K562 (cell line): ENCODE results near the gene AKT2. TPM values are rescaled to one million over a fixed set of nuclear protein-coding genes. Genes with fewer than 3 reads are reported as not detected.

Source experiments
- ELF2 ChIP-seq: fragments of 250-450 bp; sonication (Bioruptor Pico); IDR thresholded peaks from 2 replicates; pipeline ENCODE4 v1.5.0; 2021; ENCODE audit warnings: mild to moderate bottlenecking
- GTF2E2 ChIP-seq: fragments of 200-800 bp; sonication (Bioruptor generic); IDR thresholded peaks from 2 replicates; pipeline ENCODE4 v1.6.1; 2016; ENCODE audit warnings: missing genetic modification characterization, missing compliant biosample characterization
- MYC ChIP-seq, 2 experiments: fragments of 250-450 bp in 1 of 2; sonication (Bioruptor Pico) in 1 of 2; IDR thresholded peaks; 2 replicates each; pipeline versions ENCODE4 v1.5.1 to v1.6.1; 2012 to 2021; ENCODE audit warnings: low read depth in 2 of 2, borderline replicate concordance in 1 of 2, improper control_type of control experiment in 1 of 2, low read length in 1 of 2, mild to moderate bottlenecking in 1 of 2, moderate library complexity in 1 of 2
- NCOR1 ChIP-seq: fragments of 450-650 bp; IDR thresholded peaks from 2 replicates; pipeline ENCODE4 v1.6.1; 2016; ENCODE audit warnings: mild to moderate bottlenecking, moderate library complexity
- TBP ChIP-seq: optimal IDR thresholded peaks from 2 replicates; pipeline ENCODE3; 2011; ENCODE audit warnings: low read depth, low read length, improper control_type of control experiment
- ZNF184 ChIP-seq: sonication (generic); formaldehyde crosslinking; IDR thresholded peaks from 2 replicates; pipeline ENCODE4 v1.5.0; 2020; ENCODE audit warnings: missing genetic modification reagents
- ZNF79 ChIP-seq: fragments of 250-450 bp; sonication (Bioruptor Pico); IDR thresholded peaks from 2 replicates; pipeline ENCODE4 v1.4.0; 2020; ENCODE audit warnings: low read depth, mild to moderate bottlenecking, moderate library complexity
- polyA plus RNA-seq, 8 experiments: library from polyadenylated mRNA; depleted of rRNA in 4 of 8; stranded (reverse) in 5 of 8; unstranded in 3 of 8; fragments of >200 nt; fragmentation: Nextera tagmentation in 2 of 8; fragmentation: Illumina TruSeq in 1 of 8; extraction: Ambion mirVana in 2 of 8; extraction: Trizol in 1 of 8; gene quantifications; 2 replicates each; pipeline versions ENCODE4 v1.2.1 to v1.2.3, GENCODE V29; 2011 to 2014; ENCODE audit warnings: inconsistent platforms in 1 of 8, missing spikeins in 1 of 8
- total RNA-seq, 7 experiments: library from RNA; depleted of rRNA in 6 of 7; stranded (reverse); fragments of >200 nt in 6 of 7; fragmentation: Illumina TruSeq in 2 of 7; extraction: Trizol in 2 of 7; gene quantifications; 2 replicates each; pipeline versions ENCODE4 v1.2.1 to v1.2.3, GENCODE V29; 2011 to 2021; ENCODE audit warnings: low replicate concordance in 1 of 7
- TF ChIP-seq, protein P1 (sequence below): sonication (generic); formaldehyde crosslinking; IDR thresholded peaks from 2 replicates; pipeline ENCODE4 v1.8.0; 2022; ENCODE audit warnings: mild to moderate bottlenecking, low read depth, missing genetic modification reagents
- TF ChIP-seq, protein P2 (sequence below): sonication (generic); formaldehyde crosslinking; IDR thresholded peaks from 2 replicates; pipeline ENCODE4 v1.8.1; 2022; ENCODE audit warnings: missing genetic modification reagents
- TF ChIP-seq, protein P3 (sequence below): fragments of 450-650 bp; formaldehyde crosslinking; IDR thresholded peaks from 2 replicates; pipeline ENCODE4 v1.4.0; 2020; ENCODE audit warnings: mild to moderate bottlenecking, moderate library complexity
- TF ChIP-seq, protein P4 (sequence below): fragments of 250-450 bp; sonication (Bioruptor Pico); IDR thresholded peaks from 2 replicates; pipeline ENCODE4 v1.8.0; 2022; ENCODE audit warnings: moderate library complexity, mild to moderate bottlenecking, inconsistent platforms
- TF ChIP-seq, protein P5 (sequence below), 2 experiments: fragments of 450-650 bp; IDR thresholded peaks; 2 replicates each; pipeline ENCODE4 v1.6.1; 2016; ENCODE audit warnings: mild to moderate bottlenecking in 2 of 2, borderline replicate concordance in 1 of 2, low read depth in 1 of 2, moderate library complexity in 1 of 2

Gene AKT2
- total and polyA plus RNA-seq, 9 of the 15 experiments (the other 6 are each of a cell fraction or from before 2014, with no cell fraction given) = 1.1 to 132 (median 67.7) TPM

DNA sequence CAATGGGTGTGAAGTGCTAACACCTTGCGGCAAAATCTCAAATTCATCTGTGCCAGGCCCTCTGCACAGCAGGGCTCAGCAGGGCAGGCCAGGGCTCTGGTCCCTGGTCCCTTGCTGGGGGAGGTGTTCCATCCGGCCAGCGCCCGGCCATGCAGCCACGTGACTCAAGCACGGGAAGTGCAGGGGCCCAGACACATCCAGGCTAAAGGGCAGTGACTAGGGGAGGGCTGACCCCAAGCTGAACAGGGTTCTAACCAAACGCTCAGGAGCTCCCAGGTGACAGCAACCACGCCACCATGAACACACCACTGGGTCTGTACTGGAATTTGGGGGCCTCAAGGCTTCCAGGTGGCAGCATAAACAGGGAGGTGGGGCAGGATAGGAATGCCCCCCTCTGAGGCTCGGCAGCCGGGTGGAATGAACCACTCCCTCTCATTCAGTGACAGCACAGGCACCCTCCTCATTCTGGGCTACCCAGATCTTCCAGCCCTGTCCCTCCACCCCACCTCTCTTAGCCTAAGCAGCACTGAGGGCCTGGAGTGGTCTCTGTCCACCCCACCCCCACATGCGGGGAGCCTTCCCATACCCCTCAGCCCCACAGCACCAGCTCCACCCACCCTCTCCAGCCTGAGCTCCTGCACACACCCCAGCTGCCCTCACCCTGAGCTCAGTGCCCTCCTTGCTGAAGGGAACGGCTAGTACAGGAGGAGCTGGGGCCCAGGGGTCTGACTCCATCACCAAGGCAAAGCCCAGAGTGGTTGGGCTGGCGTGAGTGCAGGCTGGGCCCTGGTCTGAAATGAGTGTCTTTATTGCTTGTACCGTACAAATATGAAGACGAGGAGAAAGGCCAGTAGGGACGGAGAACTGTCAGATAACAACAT is 53.4 kb downstream of the AKT2 start (continued):
- TF ChIP-seq, protein P1, sequence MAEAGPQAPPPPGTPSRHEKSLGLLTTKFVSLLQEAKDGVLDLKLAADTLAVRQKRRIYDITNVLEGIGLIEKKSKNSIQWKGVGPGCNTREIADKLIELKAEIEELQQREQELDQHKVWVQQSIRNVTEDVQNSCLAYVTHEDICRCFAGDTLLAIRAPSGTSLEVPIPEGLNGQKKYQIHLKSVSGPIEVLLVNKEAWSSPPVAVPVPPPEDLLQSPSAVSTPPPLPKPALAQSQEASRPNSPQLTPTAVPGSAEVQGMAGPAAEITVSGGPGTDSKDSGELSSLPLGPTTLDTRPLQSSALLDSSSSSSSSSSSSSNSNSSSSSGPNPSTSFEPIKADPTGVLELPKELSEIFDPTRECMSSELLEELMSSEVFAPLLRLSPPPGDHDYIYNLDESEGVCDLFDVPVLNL (CRISPR knock-in tag) = no peak
- TF ChIP-seq, protein P2, sequence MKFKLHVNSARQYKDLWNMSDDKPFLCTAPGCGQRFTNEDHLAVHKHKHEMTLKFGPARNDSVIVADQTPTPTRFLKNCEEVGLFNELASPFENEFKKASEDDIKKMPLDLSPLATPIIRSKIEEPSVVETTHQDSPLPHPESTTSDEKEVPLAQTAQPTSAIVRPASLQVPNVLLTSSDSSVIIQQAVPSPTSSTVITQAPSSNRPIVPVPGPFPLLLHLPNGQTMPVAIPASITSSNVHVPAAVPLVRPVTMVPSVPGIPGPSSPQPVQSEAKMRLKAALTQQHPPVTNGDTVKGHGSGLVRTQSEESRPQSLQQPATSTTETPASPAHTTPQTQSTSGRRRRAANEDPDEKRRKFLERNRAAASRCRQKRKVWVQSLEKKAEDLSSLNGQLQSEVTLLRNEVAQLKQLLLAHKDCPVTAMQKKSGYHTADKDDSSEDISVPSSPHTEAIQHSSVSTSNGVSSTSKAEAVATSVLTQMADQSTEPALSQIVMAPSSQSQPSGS (CRISPR knock-in tag) = no peak
- TF ChIP-seq TBP (no peak), ELF2 (no peak), NCOR1 (no peak), ZNF79 (CRISPR knock-in tag) (no peak), MYC (IDR thresholded peaks at IDR 0.05; ENCODE audit: low read depth, low read length) (peak; percentile 64), MYC (CRISPR knock-in tag; IDR thresholded peaks at IDR 0.05; ENCODE audit: borderline replicate concordance, low read depth) (no peak), ZNF184 (no peak), GTF2E2 (tag) (no peak)
- TF ChIP-seq, protein P3, sequence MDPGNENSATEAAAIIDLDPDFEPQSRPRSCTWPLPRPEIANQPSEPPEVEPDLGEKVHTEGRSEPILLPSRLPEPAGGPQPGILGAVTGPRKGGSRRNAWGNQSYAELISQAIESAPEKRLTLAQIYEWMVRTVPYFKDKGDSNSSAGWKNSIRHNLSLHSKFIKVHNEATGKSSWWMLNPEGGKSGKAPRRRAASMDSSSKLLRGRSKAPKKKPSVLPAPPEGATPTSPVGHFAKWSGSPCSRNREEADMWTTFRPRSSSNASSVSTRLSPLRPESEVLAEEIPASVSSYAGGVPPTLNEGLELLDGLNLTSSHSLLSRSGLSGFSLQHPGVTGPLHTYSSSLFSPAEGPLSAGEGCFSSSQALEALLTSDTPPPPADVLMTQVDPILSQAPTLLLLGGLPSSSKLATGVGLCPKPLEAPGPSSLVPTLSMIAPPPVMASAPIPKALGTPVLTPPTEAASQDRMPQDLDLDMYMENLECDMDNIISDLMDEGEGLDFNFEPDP (CRISPR knock-in tag) = no peak
- TF ChIP-seq, protein P4, sequence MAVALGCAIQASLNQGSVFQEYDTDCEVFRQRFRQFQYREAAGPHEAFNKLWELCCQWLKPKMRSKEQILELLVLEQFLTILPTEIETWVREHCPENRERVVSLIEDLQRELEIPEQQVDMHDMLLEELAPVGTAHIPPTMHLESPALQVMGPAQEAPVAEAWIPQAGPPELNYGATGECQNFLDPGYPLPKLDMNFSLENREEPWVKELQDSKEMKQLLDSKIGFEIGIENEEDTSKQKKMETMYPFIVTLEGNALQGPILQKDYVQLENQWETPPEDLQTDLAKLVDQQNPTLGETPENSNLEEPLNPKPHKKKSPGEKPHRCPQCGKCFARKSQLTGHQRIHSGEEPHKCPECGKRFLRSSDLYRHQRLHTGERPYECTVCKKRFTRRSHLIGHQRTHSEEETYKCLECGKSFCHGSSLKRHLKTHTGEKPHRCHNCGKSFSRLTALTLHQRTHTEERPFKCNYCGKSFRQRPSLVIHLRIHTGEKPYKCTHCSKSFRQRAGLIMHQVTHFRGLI (CRISPR knock-in tag) = no peak
- TF ChIP-seq, protein P5, sequence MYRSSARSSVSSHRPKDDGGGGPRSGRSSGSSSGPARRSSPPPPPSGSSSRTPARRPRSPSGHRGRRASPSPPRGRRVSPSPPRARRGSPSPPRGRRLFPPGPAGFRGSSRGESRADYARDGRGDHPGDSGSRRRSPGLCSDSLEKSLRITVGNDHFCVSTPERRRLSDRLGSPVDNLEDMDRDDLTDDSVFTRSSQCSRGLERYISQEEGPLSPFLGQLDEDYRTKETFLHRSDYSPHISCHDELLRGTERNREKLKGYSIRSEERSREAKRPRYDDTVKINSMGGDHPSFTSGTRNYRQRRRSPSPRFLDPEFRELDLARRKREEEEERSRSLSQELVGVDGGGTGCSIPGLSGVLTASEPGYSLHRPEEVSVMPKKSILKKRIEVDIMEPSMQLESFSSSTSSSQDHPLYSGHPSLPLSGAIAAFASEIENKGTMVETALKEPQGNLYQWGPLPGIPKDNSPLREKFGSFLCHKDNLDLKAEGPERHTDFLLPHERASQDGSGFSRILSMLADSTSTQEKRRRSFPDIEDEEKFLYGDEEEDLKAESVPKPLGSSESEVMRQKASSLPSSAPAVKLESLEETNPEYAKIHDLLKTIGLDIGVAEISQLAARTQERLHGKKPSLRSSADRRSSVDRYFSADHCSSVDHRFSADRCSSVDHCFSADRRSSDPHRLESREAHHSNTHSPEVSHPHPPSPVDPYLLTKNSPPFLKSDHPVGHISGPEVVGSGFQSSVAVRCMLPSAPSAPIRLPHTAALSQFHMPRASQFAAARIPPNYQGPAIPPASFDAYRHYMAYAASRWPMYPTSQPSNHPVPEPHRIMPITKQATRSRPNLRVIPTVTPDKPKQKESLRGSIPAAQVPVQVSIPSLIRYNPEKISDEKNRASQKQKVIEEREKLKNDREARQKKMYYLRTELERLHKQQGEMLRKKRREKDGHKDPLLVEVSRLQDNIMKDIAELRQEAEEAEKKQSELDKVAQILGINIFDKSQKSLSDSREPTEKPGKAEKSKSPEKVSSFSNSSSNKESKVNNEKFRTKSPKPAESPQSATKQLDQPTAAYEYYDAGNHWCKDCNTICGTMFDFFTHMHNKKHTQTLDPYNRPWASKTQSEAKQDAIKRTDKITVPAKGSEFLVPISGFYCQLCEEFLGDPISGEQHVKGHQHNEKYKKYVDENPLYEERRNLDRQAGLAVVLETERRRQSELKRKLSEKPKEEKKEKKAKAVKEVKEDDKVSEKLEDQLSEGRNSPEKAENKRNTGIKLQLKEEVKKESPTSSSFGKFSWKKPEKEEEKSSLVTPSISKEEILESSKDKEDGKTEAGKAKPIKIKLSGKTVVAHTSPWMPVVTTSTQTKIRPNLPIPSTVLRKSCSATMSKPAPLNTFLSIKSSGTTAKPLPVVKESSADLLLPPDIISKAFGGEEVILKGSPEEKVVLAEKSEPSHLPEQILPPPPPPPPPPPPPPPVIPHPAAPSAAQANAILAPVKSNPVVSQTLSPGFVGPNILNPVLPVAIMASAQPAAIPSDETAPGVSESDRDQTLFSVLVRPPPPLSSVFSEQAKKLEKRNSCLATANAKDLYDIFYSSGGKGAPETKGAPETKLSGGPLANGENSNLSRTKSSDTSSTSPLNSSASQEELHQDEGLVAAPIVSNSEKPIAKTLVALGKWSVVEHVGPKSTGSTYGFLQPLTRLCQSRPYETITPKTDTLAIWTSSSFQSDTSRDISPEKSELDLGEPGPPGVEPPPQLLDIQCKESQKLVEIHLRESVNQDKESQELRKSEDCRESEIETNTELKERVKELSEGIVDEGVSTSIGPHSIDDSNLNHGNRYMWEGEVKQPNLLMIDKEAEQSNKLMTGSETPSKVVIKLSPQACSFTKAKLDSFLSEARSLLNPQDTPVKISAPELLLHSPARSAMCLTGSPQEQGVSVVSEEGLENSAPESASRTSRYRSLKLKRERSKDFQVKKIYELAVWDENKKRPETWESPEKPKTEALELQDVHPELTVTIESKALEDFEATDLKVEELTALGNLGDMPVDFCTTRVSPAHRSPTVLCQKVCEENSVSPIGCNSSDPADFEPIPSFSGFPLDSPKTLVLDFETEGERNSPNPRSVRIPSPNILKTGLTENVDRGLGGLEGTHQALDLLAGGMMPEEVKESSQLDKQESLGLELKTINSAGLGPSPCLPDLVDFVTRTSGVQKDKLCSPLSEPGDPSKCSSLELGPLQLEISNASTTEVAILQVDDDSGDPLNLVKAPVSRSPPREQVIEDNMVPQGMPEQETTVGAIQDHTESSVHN (IDR thresholded peaks at IDR 0.05; ENCODE audit: borderline replicate concordance in 1 of 2, low read depth in 1 of 2) = no peak
